ENCODE measurements around the gene MYO9A. TPM values are rescaled to one million over a fixed set of nuclear protein-coding genes. Genes with fewer than 3 reads are reported as not detected.

The MYO9A gene
- total and polyA plus RNA-seq, 3 donors from 2014 or later: 68.9 to 126 (median 103) TPM

DNA sequence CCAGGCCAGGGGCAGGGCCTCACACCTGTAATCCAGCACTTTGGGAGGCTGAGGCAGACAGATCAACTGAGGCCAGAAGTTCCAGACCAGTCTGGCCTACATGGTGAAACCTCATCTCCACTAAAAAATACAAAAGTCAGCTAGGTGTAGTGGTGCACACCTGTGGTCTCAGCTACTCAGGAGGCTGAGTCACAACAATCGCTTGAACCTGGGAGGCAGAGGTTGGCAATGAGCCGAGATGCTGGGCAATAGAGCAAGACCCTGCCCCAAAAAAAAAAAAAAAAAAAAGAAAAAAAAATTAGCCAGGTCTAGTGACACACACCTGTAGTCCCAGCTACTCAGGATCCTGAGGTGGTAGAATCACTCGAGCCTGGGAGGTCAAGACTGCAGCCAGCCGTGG, 18.8 kb downstream of the MYO9A start:
- intact Hi-C loops (cut with DNase I; ENCODE audit: low total_unique reads): no loop called here
- no peak overlapping the region for H3K27ac ChIP-seq
- H3K36me3 ChIP-seq (ENCODE audit: low read depth, missing control alignments): no peaks in the 10 kb centered on the region
- 93 to 94% methylated on average over 4 of the region's 4 CpGs for WGBS, 2 donors
- H3K4me1 ChIP-seq: no peaks in the 10 kb centered on the region
- no peak for TF ChIP-seq POLR2A (IDR thresholded peaks at IDR 0.05)
- TF ChIP-seq, protein P1, sequence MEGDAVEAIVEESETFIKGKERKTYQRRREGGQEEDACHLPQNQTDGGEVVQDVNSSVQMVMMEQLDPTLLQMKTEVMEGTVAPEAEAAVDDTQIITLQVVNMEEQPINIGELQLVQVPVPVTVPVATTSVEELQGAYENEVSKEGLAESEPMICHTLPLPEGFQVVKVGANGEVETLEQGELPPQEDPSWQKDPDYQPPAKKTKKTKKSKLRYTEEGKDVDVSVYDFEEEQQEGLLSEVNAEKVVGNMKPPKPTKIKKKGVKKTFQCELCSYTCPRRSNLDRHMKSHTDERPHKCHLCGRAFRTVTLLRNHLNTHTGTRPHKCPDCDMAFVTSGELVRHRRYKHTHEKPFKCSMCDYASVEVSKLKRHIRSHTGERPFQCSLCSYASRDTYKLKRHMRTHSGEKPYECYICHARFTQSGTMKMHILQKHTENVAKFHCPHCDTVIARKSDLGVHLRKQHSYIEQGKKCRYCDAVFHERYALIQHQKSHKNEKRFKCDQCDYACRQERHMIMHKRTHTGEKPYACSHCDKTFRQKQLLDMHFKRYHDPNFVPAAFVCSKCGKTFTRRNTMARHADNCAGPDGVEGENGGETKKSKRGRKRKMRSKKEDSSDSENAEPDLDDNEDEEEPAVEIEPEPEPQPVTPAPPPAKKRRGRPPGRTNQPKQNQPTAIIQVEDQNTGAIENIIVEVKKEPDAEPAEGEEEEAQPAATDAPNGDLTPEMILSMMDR (IDR thresholded peaks at IDR 0.05): no peak
- no peak overlapping the region for H3K4me3 ChIP-seq
- no peaks in the 10 kb centered on the region for H3K9me3 ChIP-seq
- H3K27me3 ChIP-seq: no peaks in the 10 kb centered on the region
- DNase-seq: no peak

GRCh38 chr15:72098040-72098439, 19.9 kb downstream of the MYO9A start:
- no peak for TF ChIP-seq POLR2A (IDR thresholded peaks at IDR 0.05)
- TF ChIP-seq, protein P1 (IDR thresholded peaks at IDR 0.05): no peak
- Histone ChIP-seq H3K4me3 (no peak overlapping the region), H3K27me3 (no peaks in the 10 kb centered on the region), H3K36me3 (ENCODE audit: low read depth, missing control alignments) (no peaks in the 10 kb centered on the region), H3K4me1 (no peaks in the 10 kb centered on the region), H3K27ac (no peak overlapping the region), H3K9me3 (no peaks in the 10 kb centered on the region)
- no peak for DNase-seq
- intact Hi-C loops (cut with DNase I; ENCODE audit: low total_unique reads): no loop called here

DNA sequence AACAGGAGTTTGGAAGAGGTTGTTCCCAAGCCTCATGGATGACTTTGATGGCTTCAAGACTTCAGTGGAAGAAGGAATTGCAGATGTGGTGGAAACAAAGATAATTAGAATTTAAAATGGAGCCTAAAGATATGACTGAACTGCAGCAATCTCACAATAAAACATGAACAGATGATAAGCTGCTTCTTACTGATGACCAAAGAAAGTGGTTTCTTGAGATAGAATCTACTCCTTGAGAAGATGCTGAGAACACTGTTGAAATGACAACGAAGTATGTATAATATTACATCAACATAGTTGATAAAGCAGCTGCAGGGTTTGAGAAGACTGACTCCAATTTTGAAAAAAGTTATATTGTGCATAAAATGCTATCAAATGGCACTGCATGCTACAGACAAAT, 21.2 kb downstream of the MYO9A start:
- intact Hi-C loops (cut with DNase I; ENCODE audit: low total_unique reads): no loop called here
- no peaks in the 10 kb centered on the region for H3K9me3 ChIP-seq
- no peak for DNase-seq
- no peak overlapping the region for H3K27ac ChIP-seq
- no peaks in the 10 kb centered on the region for H3K36me3 ChIP-seq (ENCODE audit: low read depth, missing control alignments)
- WGBS, 2 donors: 74 to 79% methylated on average over 1 of the region's 1 CpG
- H3K4me3 ChIP-seq: no peak overlapping the region
- H3K27me3 ChIP-seq: no peaks in the 10 kb centered on the region
- TF ChIP-seq, protein P1 (IDR thresholded peaks at IDR 0.05): no peak
- TF ChIP-seq POLR2A (IDR thresholded peaks at IDR 0.05): no peak
- no peaks in the 10 kb centered on the region for H3K4me1 ChIP-seq

GRCh38 chr15:72092691-72093090, 25.3 kb downstream of the MYO9A start:
- Histone ChIP-seq H3K4me3 (no peak overlapping the region), H3K9me3 (no peaks in the 10 kb centered on the region), H3K27ac (no peak overlapping the region), H3K27me3 (no peaks in the 10 kb centered on the region), H3K4me1 (no peaks in the 10 kb centered on the region), H3K36me3 (ENCODE audit: low read depth, missing control alignments) (no peaks in the 10 kb centered on the region)
- DNase-seq: no peak
- TF ChIP-seq POLR2A (IDR thresholded peaks at IDR 0.05): no peak
- TF ChIP-seq, protein P1 (IDR thresholded peaks at IDR 0.05): no peak
- intact Hi-C loops (cut with DNase I; ENCODE audit: low total_unique reads): no loop called here

GRCh38 chr15:72092006-72092405, 25.9 kb downstream of the MYO9A start:
- H3K36me3 ChIP-seq (ENCODE audit: low read depth, missing control alignments): no peaks in the 10 kb centered on the region
- TF ChIP-seq POLR2A (IDR thresholded peaks at IDR 0.05): no peak
- TF ChIP-seq, protein P1 (IDR thresholded peaks at IDR 0.05): no peak
- no peak overlapping the region for H3K4me3 ChIP-seq
- H3K27ac ChIP-seq: no peak overlapping the region
- H3K4me1 ChIP-seq: no peaks in the 10 kb centered on the region
- no peaks in the 10 kb centered on the region for H3K27me3 ChIP-seq
- WGBS, 2 donors: 92 to 99% methylated on average over 3 of the region's 3 CpGs
- H3K9me3 ChIP-seq: no peaks in the 10 kb centered on the region
- DNase-seq: no peak
- intact Hi-C loops (cut with DNase I; ENCODE audit: low total_unique reads): no loop called here
